ENCODE measurements around the gene SLAMF7. TPM values are rescaled to one million over a fixed set of nuclear protein-coding genes. Genes with fewer than 3 reads are reported as not detected.

The SLAMF7 gene
- total RNA-seq, 1 donor from 2014 or later, result not detected

DNA sequence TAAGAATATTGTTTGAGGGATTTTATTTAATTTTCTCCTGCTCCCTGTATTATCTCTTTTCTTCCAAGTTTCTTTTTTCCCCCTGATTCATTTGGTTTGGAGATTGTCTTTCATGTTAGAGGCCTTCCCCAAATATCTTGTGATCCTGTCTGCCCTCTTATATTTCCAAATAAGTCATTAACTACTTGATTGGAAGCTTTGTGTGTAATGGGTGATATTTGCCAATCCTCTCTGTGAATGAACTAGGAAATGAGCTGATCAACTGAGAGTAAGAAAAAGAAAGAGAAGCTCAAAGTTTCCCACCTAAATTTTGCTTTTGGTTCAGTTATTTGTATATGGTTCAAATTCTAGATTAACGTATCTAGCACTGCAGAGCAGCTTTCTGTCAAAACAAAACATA is 33.3 kb downstream of the SLAMF7 start:
- intact Hi-C loops (cut with DNase I), result no loop called here
- Histone ChIP-seq H3K4me1 (no peaks in the 10 kb centered on the region), H3K27me3 (no peaks in the 10 kb centered on the region), H3K4me3 (no peak overlapping the region), H3K27ac (no peak overlapping the region), H3K9me3 (no peaks in the 10 kb centered on the region), H3K36me3 (no peaks in the 10 kb centered on the region)
- DNase-seq (ENCODE audit: low spot score in 2 of 2), result no peak
- no peak for TF ChIP-seq CTCF (IDR thresholded peaks at IDR 0.05)

GRCh38 chr1:160773093-160773492 is 34.0 kb downstream of the SLAMF7 start:
- Histone ChIP-seq H3K27ac (no peak overlapping the region), H3K9me3 (no peaks in the 10 kb centered on the region), H3K36me3 (no peaks in the 10 kb centered on the region), H3K4me3 (no peak overlapping the region), H3K4me1 (no peaks in the 10 kb centered on the region), H3K27me3 (no peaks in the 10 kb centered on the region)
- no peak for TF ChIP-seq CTCF (IDR thresholded peaks at IDR 0.05)
- no peak for DNase-seq (ENCODE audit: low spot score in 2 of 2)
- intact Hi-C loops (cut with DNase I), result no loop called here

GRCh38 chr1:160774886-160775719 is 36.1 kb downstream of the SLAMF7 start:
- no peak for DNase-seq (ENCODE audit: low spot score in 2 of 2)
- H3K9me3 ChIP-seq, result no peaks in the 10 kb centered on the region

DNA sequence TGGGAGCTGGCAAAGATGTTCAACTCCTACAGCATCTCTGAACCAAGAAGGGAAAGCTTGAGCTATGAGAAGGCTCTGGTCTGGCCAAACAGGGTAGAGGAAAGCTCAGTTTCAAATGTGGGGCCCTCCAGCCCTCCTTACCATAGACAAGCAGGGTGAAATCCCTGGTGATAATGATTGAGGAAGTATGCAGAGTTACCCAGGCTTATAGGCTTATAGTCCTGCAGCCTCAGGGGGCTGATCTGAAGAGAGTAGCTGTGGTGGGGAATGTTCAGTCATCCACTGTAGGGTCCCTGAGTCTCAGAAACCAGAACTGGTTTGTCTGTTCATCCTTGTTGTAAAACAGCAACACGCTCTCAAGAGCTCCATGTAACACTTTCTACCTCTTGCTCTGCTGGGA is 37.1 kb downstream of the SLAMF7 start:
- no peak for DNase-seq (ENCODE audit: low spot score in 2 of 2)
- Histone ChIP-seq H3K4me1 (no peaks in the 10 kb centered on the region), H3K27ac (no peak overlapping the region), H3K27me3 (no peaks in the 10 kb centered on the region), H3K9me3 (no peaks in the 10 kb centered on the region), H3K36me3 (no peaks in the 10 kb centered on the region), H3K4me3 (no peak overlapping the region)
- intact Hi-C loops (cut with DNase I), result no loop called here
- TF ChIP-seq CTCF (IDR thresholded peaks at IDR 0.05), result no peak

More at GRCh38 chr1:160774886-160775719, 36.1 kb downstream of the SLAMF7 start:
- Histone ChIP-seq H3K4me3 (no peak overlapping the region), H3K27me3 (no peaks in the 10 kb centered on the region), H3K4me1 (no peaks in the 10 kb centered on the region), H3K27ac (no peak overlapping the region), H3K36me3 (no peaks in the 10 kb centered on the region)
- TF ChIP-seq CTCF (IDR thresholded peaks at IDR 0.05), result no peak
- intact Hi-C loops (cut with DNase I), result no loop called here

- no peak for DNase-seq (ENCODE audit: low spot score in 2 of 2)
- no peak overlapping the region for H3K27ac ChIP-seq
- no peaks in the 10 kb centered on the region for H3K36me3 ChIP-seq
- no peak for TF ChIP-seq CTCF (IDR thresholded peaks at IDR 0.05)
- no peaks in the 10 kb centered on the region for H3K9me3 ChIP-seq
- no peaks in the 10 kb centered on the region for H3K4me1 ChIP-seq
- no peak overlapping the region for H3K4me3 ChIP-seq
- no peaks in the 10 kb centered on the region for H3K27me3 ChIP-seq
- intact Hi-C loops (cut with DNase I), result no loop called here
These were observed 38.5 kb downstream of the SLAMF7 start for GRCh38 chr1:160777486-160778089.

Data from ascending aorta (tissue), 2 donors.